Renal cortex interstitium (tissue), 11 donors: Measurements from ENCODE around the gene IRS2. TPM values are rescaled to one million over a fixed set of nuclear protein-coding genes. Genes with fewer than 3 reads are reported as not detected.
A peak's percentile ranks its signal among the peaks of the same experiment; 100 is the strongest.

Experiments used
- DNase-seq, 11 donors: peaks; one replicate each; pipeline ENCODE4 v3.0.0-alpha.2; 2013; ENCODE audit warnings: low read depth in 9 of 11, low spot score in 4 of 11; ENCODE audit errors: extremely low read depth in 1 of 11
- polyA plus RNA-seq, 3 donors: library from polyadenylated mRNA; unstranded; fragments of 120-200 nt; gene quantifications; one replicate each; pipeline ENCODE4 v1.2.1, GENCODE V29; 2013; ENCODE audit not compliant: insufficient read length in 3 of 3

The IRS2 gene
- polyA plus RNA-seq, 3 donors = 10.9 to 15.9 (median 12.3) TPM

DNA sequence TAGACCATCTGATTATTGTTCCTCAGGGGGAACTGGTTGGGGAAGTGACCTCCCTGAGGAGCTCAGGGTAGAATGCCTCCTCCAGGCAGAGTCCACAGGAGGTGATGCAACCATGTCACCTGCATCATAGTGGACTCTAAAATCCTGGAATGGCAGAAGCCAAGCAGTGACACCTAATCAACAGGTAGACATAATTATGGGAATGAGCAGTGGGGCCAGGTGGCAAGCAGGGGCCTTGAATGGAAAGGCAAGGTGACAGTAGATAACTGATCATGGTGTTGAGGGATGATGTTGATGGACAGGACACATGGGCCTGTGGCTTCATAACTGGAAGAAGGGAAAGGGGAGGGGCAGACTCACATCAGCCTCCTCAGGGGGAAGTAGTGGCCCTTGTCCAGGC, 27.3 kb upstream of the IRS2 start:
- no peak for DNase-seq

DNA sequence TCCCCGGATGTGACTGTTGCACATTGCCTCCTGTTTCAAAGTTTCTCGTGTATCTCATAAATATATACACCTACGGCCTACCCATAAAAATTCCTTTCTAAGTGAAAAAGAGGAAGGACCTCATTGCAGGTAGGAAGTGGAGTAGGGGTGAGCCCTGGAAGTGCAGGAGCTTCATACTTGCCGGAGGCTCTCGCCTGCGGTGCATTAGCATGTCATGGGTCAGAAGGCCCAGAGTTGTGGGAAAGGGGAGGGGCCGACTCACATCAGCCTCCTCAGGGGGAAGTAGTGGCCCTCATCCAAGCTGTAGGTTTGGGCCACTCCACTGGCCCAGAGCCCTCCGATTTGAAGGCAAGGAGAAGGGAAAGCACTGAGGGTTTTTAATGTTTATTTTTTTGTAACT, 26.0 kb upstream of the IRS2 start:
- no peak for DNase-seq

DNA sequence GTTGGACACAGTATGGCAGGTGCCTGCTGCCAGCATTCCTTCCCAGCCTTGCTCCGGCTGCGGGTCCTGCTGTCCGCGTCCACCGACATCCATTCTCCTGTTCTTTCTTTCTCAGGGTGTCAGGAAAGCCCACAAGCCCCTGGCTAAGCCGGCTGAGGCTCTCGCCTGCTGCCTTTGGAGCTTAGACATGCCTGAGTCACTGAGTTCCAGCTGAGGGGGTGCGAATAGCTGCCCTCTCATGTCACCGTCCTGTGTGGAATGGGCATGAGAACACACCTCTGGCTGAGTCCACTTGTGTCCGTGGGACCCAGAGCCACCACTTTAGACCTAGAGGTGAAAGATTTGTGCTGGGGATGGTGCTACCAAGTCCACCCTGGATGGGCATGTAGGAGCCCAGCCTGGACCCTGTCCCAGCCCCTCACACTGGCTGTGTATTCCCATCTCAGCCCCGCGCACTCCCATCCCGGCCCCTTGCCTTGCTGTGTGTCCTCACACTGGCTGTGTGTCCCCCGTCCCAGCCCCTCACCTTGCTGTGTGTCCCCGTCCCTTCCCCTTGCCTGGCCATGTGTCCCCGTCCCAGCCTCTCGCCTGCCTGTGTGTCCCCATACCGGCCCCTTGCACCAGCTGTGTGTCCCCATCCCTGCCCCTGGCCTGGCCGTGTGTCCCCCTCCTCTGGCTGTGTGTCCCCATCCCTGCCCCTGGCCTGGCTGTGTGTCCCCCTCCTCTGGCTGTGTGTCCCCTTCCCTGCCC, 24.6 kb upstream of the IRS2 start:
- no peak for DNase-seq

DNA sequence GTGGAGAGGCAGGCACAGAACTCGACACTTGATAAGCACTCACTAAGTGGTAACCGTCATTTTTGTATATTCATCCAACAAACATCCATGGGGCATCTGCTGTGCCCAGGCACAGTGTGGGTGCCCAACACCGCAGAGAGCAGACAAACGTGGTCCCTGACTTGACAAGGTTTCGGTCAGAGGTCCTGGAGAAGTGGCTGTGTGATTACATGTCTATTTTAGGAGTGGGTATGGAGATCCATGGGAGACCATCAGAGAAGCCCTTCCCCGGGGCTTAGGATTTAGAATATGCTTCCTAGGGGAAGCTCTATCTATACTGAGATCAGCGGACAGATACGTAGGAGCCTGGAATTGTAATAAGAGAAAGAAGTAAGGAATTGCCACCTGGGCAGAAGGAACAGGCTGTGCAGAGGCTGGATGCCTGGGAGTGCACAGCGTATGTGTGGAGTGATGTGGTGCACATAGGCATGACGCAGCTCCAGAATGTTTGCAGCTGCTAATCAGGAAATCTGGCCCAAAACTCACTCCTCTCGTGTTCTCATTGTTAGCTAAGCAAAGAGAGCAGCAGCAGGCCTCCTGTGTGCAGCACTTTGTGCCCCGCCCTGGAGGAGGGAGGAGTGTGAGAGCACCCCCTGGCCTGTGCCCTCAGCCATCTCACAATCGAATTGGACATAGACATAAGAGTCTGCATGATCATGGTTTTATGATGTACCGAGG, 23.0 kb upstream of the IRS2 start:
- no peak for DNase-seq

DNA sequence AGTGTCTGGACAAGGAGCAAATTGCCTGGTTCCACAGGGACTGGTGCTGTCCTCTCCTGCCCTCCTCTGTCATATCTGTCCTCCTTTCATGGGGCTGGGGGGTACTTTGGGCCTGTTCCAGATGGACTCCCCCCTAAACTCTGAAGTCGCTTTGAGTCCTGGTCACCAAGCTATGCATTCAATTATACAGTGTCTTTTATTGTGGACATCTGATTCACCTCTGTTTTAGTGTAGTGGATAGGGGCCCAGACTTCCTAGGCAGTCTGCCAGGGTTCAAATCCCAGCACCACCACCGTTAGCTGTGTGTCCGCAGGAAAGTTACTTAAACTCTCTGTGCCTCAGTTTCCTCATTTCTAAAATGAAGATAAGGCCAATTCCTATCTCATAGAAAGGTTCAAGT, 21.0 kb upstream of the IRS2 start:
- DNase-seq = no peak

DNA sequence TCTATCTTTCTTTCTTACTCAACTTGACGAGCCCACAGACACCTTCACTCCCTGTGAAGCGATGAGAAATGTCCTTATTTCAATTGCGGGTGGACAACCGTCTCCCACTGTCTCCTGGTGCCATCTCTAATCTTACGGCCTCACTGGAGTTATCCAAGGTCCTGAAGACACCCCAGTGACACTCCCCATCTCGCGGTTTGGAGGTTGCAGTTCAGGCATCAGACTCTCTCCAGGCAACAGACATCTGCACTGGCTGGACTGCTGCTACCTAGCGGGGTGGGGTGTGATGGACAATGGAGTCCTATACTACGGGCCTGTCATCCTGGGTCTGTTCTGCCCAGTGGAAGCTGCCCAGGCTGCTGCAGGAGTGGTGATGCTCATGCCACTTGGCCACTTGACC, 18.3 kb upstream of the IRS2 start:
- no peak for DNase-seq

DNA sequence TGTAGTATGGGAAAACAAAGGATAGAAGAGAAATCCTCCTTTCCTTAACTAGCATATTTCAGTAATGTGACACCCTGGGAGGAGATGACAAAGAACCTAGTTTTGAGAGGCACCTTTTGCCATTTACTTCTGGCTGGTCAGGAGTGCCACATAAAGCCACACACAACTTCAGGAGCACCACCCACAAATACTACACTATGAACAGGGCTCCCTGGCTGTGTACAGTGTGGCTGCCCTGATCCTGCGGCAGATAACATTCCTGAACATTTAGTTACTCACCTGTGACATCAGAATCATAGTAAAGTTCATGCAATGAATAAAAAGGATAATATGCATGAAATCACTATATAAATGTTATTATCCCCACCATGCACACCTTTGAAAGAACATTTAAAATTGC, 17.4 kb upstream of the IRS2 start:
- no peak for DNase-seq

DNA sequence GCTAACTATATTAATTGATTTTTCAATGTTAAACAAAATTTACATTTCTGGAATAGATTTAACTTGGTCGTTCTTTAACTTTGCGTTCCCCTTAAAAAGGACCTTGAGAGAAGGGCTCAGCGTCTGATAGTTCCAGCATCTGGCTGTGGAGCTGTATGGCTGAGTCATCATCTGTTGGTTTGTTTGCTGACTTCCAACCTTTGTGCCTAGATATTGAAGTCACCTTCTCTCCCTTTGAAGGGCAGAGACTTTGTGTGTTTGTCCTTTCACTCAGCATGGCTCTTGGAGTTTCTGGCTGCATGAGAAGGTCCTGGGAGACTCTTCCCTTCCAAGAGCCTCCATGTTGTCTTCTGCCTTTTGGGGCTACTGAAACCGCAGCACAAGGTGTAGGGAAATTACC, 16.6 kb upstream of the IRS2 start:
- DNase-seq = no peak

DNA sequence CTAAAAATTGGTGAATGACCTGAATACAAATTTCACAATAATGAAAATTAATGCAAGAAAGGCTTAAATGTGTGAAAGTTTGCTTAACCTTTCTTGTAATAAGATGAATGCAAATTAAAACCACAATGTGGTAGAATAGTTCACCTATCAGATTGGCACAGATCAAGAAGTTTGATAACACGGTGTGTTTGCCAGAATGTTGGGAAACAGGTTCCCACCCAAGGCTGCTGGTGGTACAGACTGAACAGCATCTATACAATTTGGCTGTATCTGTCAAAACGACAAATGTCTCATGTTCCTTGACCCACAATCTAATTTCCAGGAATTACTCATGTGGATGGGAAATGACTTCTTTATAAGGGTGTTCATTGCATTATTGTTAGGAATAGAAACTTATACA, 8.6 kb upstream of the IRS2 start:
- DNase-seq = no peak

DNA sequence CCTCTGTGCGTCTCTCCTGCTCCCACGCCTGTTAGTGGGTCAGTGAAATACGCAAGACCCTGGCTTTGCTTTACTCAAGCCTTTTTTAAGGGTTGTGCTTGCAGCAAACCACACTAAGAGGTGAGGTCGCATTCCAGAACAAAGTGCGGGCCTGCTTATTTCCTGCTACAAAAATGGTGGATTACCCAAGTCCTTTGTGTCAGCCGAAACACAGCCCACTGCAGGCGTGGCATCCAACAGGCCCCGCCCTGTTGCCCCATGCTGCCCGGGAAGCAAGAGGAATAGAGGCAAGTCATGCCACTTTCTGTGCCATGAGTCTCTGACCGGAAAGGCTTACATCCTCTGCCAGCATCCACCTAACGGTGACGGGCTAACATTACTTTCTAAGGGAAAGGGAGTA, 7.7 kb upstream of the IRS2 start:
- DNase-seq = no peak

DNA sequence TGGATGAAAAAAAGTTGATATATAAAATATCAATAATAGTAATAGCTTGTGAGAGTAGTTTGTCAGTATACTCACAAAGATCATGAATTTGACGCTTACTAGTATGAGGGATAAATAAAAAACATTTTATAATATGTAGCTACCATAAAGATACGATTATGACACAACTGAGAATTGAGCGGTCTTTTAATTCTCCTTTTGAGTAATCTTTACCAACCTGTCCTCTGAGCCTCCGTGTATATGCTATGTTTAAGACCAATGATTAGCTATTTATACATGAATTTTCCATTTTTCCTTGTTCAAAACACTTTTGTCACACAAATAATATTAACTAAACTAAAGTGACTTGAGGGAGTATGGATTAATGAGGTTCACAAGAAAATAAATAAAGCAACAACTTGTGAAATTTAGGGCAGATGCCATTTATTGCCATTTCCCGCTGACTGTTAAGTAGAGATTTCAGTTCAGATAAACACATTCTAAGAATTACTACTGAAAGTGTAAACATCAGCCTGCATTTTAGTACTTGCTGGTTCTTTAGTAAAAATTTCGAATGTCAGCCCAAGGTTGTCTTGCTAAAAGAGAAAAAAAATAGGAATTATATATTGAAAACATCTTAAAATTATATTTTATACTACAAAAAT, 6.2 kb upstream of the IRS2 start:
- no peak for DNase-seq

DNA sequence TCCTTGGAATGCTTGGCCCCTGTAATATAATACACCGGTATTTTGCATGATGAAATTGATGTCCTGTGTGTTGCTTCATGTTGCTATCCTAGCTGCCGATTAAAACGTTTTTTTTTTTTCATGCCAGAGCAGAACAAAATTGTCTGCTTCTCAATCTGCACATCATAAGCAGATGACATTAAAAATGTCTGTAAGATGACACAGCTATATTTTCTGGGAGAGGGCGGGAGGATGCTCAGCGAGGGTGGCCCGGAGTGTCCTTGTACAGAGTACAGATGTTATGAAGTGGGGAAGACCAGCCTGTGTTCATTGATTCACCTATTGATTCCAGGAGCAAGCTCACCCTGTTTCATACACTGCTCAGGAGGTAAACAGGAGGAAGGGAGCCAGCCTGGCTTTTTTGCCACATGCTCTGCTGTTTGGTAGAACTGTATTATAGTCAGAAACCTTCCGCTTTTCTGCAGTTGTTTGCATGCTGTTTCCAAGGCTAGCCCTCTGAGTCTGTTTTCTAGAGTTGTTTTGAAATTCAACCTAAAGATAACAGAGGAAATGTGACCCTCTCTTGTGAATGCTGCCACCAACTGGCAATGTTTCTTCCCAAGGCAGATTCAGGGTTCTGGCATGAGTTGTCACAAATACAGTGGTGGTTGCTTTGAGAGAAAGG, 4.7 kb upstream of the IRS2 start:
- DNase-seq = peak in 1 of 11 donors; percentile 53

DNA sequence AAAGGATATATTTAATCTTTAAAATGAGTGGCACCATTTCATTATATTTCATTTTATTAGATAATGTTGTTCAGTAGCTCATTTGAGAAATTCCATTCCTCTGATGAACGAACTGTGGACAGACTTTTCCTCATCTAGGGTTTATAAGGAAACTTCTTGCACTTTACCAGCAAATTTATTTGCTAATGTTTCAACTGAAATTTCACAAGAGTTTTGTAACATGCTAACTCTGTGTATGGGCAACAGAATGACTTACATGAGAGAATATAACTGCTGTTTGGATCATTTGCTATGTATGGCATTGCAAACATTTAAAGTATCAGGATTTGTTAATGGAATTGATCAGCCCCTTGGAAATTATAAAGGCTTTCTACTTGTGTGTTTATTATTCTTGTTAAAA, 3.7 kb upstream of the IRS2 start:
- DNase-seq = no peak

DNA sequence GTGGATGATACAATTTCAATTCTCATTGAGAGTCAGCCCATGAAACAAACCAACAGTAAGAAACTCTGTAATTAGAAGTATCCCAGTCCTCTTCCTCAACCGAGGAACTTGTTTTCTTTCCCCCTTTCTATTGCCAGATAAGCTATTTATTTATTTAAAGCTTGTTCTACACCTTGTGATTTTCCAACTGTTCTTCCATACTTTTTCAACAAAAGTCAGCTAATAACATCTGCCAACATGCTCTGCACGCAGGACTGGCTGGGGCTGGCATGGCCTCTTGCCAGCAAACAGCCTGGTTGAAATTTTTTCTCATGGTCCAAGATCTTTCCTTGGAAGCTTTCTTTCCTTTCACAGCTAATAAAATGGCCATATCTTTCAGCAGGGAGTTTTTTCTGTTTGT, 2.9 kb upstream of the IRS2 start:
- no peak for DNase-seq

DNA sequence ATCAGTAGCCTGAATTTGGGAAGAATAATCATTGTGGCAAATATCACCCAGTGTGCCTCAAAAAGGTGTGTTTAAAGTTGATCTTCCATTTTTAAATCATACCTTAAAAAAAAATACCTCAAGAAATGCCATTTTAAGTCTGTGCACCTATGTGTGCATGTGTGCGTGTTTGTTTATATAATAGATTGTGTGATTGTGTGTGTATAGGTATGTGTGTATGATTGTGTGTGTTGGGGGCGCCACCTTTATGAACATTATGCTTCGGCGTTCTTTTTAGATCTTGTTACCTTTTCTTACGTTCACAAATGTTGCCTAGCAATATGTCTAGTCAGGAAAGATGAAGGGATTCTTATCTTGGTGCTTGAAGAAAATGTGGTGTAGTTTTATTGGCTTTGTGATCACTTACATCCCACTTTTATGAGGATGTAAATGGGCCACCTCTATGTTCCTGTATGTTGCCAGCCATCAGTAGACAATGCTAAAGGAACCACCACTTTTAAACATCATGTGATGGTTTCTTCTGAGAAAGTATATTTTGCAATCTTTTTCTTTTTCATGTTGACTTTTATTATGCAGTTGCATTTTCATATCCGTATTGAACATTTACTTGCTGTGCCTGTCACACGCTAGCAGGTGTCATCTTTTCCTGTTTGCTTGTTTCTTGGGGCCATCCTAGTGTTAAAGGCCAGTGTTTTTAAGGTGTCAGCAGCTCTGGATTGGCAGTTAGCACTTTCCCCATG, 2.2 kb upstream of the IRS2 start:
- DNase-seq = no peak

DNA sequence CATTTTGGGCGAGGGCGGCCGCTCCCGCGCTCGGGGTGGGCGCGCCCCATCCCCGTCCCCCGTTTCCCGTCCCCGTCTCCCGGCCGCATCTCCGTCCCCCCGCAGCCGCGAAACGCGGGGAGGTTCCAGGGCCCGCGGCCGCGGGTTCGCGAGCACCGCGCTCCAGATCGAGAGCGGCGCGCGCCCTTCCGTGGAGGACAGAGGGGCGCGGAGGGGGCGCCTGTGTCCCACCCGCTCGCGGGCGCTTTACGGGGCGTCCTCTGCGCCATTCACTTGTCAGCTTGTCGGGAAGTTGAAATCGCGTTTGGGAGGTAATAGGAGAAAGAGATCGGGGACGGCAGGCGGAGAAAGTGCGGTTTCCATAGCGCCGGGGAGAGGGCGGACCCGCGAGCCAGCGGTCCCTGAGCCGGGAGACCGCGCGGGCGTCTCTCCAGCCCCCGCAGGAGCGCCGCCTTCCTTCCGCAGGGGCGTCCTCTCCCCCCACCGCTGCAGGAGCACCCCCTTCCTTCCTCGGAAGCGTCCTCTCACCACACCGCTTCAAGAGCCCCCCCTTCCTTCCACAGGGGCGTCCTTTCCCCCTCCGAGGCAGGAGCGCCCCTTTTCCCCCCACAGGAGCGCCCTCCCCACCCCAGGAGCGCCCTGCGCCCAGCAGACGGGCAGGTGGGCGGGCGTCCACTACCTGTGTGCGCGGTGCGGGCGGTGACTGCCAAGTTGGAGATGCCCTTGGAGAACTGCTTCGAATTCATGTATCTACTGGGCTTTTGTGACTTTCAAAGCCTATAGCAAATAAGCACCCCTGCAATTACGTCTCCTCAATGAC, 962 bp upstream of the IRS2 start:
- peak in 3 of 11 donors; percentile 28 to 46 (median 44) for DNase-seq

DNA sequence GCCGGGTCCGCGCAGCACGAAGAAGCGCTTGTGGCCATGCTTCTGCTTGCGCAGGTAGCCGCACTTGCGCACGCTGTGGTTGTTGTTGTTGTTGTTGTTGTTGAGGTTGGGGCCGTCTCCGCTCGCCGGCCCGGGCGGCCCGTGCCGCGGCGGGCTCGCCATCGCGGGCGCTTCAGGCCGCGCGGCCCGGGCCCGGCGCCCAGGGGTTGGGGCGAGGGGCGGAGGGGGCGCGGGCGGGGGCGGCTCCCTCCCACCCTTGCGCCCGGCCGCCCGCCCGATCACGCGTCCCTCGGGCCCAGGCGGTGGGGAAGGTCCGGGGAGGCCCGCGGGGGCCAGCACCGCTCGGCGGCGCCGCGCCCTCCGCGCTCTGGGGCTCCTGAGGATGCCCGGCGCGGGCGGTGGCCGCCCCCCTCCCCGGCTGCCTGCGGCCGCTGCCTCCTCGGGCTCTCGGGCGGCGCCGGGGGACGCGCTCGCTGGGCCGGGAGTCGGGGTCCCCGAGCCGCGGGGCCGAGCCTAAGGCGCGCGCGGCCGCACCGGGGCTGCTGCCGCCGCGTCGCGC, 412 bp downstream of the IRS2 start:
- no peak for DNase-seq
